Measurements from ENCODE around the gene MYZAP.

Gene MYZAP

GRCh38 chr15:57657619-57658018, 65.9 kb downstream of the MYZAP start:
- Histone ChIP-seq H2BK12ac (ENCODE audit: low read length in 2 of 2) (no peak overlapping the region), H3K4me3 (ENCODE audit: insufficient read depth in 1 of 2, low read depth in 1 of 2, low read length in 2 of 2) (no peak overlapping the region), H3K4me1 (ENCODE audit: control insufficient read depth, insufficient read depth, low read depth, low read length) (peaks cover 5% of the 10 kb centered on the region), H2BK5ac (ENCODE audit: low read depth, low read length, poor library complexity, severe bottlenecking) (no peak overlapping the region), H3K27ac (ENCODE audit: low read length, poor library complexity, severe bottlenecking) (no peak overlapping the region), H3K18ac (ENCODE audit: low read depth in 1 of 2, low read length in 2 of 2) (no peak overlapping the region), H3K23ac (ENCODE audit: low read length in 2 of 2) (no peak overlapping the region), H4K91ac (ENCODE audit: low read length) (no peak overlapping the region), H3K36me3 (ENCODE audit: control insufficient read depth in 1 of 2, insufficient read depth in 2 of 2, low read depth in 1 of 2, low read length in 2 of 2) (no peaks in the 10 kb centered on the region), H3K4ac (ENCODE audit: low read depth in 1 of 2, low read length in 2 of 2) (no peak overlapping the region), H4K8ac (ENCODE audit: low read length) (no peak overlapping the region), H3K27me3 (ENCODE audit: control insufficient read depth in 1 of 2, insufficient read depth in 1 of 2, low read length in 2 of 2) (no peaks in the 10 kb centered on the region), H3K9me3 (ENCODE audit: control insufficient read depth, low read length) (no peaks in the 10 kb centered on the region), H3K79me1 (replicated peaks; ENCODE audit: low read length, poor library complexity, severe bottlenecking) (no peaks in the 10 kb centered on the region), H3K4me2 (ENCODE audit: low read length, poor library complexity, severe bottlenecking) (no peak overlapping the region), H2AFZ (ENCODE audit: low read depth, low read length) (no peak overlapping the region), H2BK120ac (ENCODE audit: low read depth, low read length) (no peak overlapping the region), H2AK5ac (ENCODE audit: low read length, severe bottlenecking) (no peak overlapping the region), H2BK15ac (ENCODE audit: low read depth, poor library complexity, severe bottlenecking) (no peak overlapping the region), H3K9ac (ENCODE audit: low read length) (no peak overlapping the region), H3K14ac (ENCODE audit: low read length in 2 of 2) (no peak overlapping the region)
- no peak for DNase-seq
- 78% methylated on average over 1 of the region's 1 CpG for WGBS

DNA sequence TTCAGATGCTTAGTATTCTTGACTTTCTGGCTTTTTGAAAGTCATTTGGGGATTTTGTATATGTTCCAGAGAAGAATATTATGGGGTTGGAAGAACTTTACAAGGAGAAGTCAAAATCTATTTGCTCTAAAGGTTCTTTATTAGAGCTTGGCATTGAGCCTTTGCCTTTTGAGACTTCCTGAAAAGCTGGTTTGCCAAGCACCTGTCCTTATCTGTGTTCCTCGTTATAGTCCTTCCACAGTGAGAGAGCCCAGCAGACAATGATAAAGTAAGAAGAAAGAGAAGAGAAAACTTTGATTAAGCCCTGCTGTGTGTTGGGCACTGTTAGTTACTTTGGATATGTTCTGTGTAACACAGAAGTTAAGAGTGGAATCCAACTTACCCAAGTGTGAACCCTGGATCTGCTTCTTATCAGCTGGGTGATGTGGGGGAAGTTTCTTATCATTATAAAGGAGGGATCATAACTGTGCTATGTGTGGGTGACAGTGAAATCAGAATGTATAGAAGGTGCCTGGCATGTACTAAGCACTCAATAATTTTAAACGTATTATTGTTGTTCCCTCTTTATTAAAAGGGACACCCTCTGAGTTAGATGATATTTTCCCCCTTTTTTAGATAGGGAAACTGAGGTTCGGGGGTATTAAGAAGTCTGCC, 70.5 kb downstream of the MYZAP start:
- H3K27ac ChIP-seq (ENCODE audit: low read length, poor library complexity, severe bottlenecking), result no peak overlapping the region
- WGBS, result 81% methylated on average over 2 of the region's 3 CpGs
- no peak overlapping the region for H4K91ac ChIP-seq (ENCODE audit: low read length)
- H2BK15ac ChIP-seq (ENCODE audit: low read depth, poor library complexity, severe bottlenecking), result no peak overlapping the region
- H3K18ac ChIP-seq (ENCODE audit: low read depth in 1 of 2, low read length in 2 of 2), result no peak overlapping the region
- H3K4me2 ChIP-seq (ENCODE audit: low read length, poor library complexity, severe bottlenecking), result no peak overlapping the region
- no peak overlapping the region for H3K4ac ChIP-seq (ENCODE audit: low read depth in 1 of 2, low read length in 2 of 2)
- H4K8ac ChIP-seq (ENCODE audit: low read length), result no peak overlapping the region
- no peaks in the 10 kb centered on the region for H3K79me1 ChIP-seq (replicated peaks; ENCODE audit: low read length, poor library complexity, severe bottlenecking)
- no peak overlapping the region for H2BK120ac ChIP-seq (ENCODE audit: low read depth, low read length)
- no peaks in the 10 kb centered on the region for H3K27me3 ChIP-seq (ENCODE audit: control insufficient read depth in 1 of 2, insufficient read depth in 1 of 2, low read length in 2 of 2)
- DNase-seq, result no peak
- no peak overlapping the region for H2BK5ac ChIP-seq (ENCODE audit: low read depth, low read length, poor library complexity, severe bottlenecking)
- H3K9ac ChIP-seq (ENCODE audit: low read length), result no peak overlapping the region
- no peak overlapping the region for H2AK5ac ChIP-seq (ENCODE audit: low read length, severe bottlenecking)
- H3K14ac ChIP-seq (ENCODE audit: low read length in 2 of 2), result no peak overlapping the region
- H2BK12ac ChIP-seq (ENCODE audit: low read length in 2 of 2), result no peak overlapping the region
- no peak overlapping the region for H3K23ac ChIP-seq (ENCODE audit: low read length in 2 of 2)
- no peaks in the 10 kb centered on the region for H3K9me3 ChIP-seq (ENCODE audit: control insufficient read depth, low read length)
- no peak overlapping the region for H2AFZ ChIP-seq (ENCODE audit: low read depth, low read length)
- H3K4me3 ChIP-seq (ENCODE audit: insufficient read depth in 1 of 2, low read depth in 1 of 2, low read length in 2 of 2), result no peak overlapping the region
- no peaks in the 10 kb centered on the region for H3K36me3 ChIP-seq (ENCODE audit: control insufficient read depth in 1 of 2, insufficient read depth in 2 of 2, low read depth in 1 of 2, low read length in 2 of 2)
- peaks cover 5% of the 10 kb centered on the region for H3K4me1 ChIP-seq (ENCODE audit: control insufficient read depth, insufficient read depth, low read depth, low read length)

GRCh38 chr15:57662802-57663201, 71.1 kb downstream of the MYZAP start:
- H3K4ac ChIP-seq (ENCODE audit: low read depth in 1 of 2, low read length in 2 of 2), result no peak overlapping the region
- H2BK5ac ChIP-seq (ENCODE audit: low read depth, low read length, poor library complexity, severe bottlenecking), result no peak overlapping the region

DNA sequence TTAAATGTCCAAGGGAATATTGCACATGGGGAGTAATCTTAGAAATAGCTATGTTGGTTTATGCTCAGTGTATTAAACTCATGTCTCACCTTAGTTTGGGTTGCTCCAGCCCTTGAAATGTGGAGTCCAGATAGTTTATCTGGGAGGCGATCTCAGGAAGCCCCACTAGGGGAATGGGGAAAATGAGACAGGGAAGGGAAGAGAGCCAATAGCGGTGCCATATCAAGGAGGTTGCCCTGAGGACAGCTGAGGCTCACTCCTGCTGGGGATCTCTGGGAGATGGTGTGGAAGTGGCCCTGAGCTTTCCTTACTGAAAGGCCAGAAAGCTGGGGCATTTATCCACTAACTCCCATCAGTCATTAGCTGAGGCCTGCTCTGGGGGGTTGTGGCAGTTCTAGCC, 71.6 kb downstream of the MYZAP start:
- Histone ChIP-seq H3K14ac (ENCODE audit: low read length in 2 of 2) (no peak overlapping the region), H4K91ac (ENCODE audit: low read length) (no peak overlapping the region), H4K8ac (ENCODE audit: low read length) (no peak overlapping the region), H3K4me1 (ENCODE audit: control insufficient read depth, insufficient read depth, low read depth, low read length) (peaks cover 5% of the 10 kb centered on the region), H3K27ac (ENCODE audit: low read length, poor library complexity, severe bottlenecking) (no peak overlapping the region), H3K18ac (ENCODE audit: low read depth in 1 of 2, low read length in 2 of 2) (no peak overlapping the region), H2BK15ac (ENCODE audit: low read depth, poor library complexity, severe bottlenecking) (no peak overlapping the region), H2AFZ (ENCODE audit: low read depth, low read length) (no peak overlapping the region), H2BK12ac (ENCODE audit: low read length in 2 of 2) (no peak overlapping the region), H3K4ac (ENCODE audit: low read depth in 1 of 2, low read length in 2 of 2) (no peak overlapping the region), H3K9me3 (ENCODE audit: control insufficient read depth, low read length) (no peaks in the 10 kb centered on the region), H3K23ac (ENCODE audit: low read length in 2 of 2) (no peak overlapping the region), H3K27me3 (ENCODE audit: control insufficient read depth in 1 of 2, insufficient read depth in 1 of 2, low read length in 2 of 2) (no peaks in the 10 kb centered on the region), H3K4me3 (ENCODE audit: insufficient read depth in 1 of 2, low read depth in 1 of 2, low read length in 2 of 2) (no peak overlapping the region), H2AK5ac (ENCODE audit: low read length, severe bottlenecking) (no peak overlapping the region), H3K36me3 (ENCODE audit: control insufficient read depth in 1 of 2, insufficient read depth in 2 of 2, low read depth in 1 of 2, low read length in 2 of 2) (no peaks in the 10 kb centered on the region), H2BK5ac (ENCODE audit: low read depth, low read length, poor library complexity, severe bottlenecking) (no peak overlapping the region), H3K9ac (ENCODE audit: low read length) (no peak overlapping the region), H3K79me1 (replicated peaks; ENCODE audit: low read length, poor library complexity, severe bottlenecking) (no peaks in the 10 kb centered on the region), H3K4me2 (ENCODE audit: low read length, poor library complexity, severe bottlenecking) (no peak overlapping the region), H2BK120ac (ENCODE audit: low read depth, low read length) (no peak overlapping the region)
- 85% methylated on average over 2 of the region's 2 CpGs for WGBS
- no peak for DNase-seq

More at GRCh38 chr15:57662802-57663201, 71.1 kb downstream of the MYZAP start:
- H3K4me3 ChIP-seq (ENCODE audit: insufficient read depth in 1 of 2, low read depth in 1 of 2, low read length in 2 of 2), result no peak overlapping the region
- no peak overlapping the region for H2BK120ac ChIP-seq (ENCODE audit: low read depth, low read length)
- H2AFZ ChIP-seq (ENCODE audit: low read depth, low read length), result no peak overlapping the region
- peaks cover 5% of the 10 kb centered on the region for H3K4me1 ChIP-seq (ENCODE audit: control insufficient read depth, insufficient read depth, low read depth, low read length)
- H3K36me3 ChIP-seq (ENCODE audit: control insufficient read depth in 1 of 2, insufficient read depth in 2 of 2, low read depth in 1 of 2, low read length in 2 of 2), result no peaks in the 10 kb centered on the region
- no peak overlapping the region for H3K14ac ChIP-seq (ENCODE audit: low read length in 2 of 2)
- no peak overlapping the region for H3K9ac ChIP-seq (ENCODE audit: low read length)
- H2AK5ac ChIP-seq (ENCODE audit: low read length, severe bottlenecking), result no peak overlapping the region
- H3K23ac ChIP-seq (ENCODE audit: low read length in 2 of 2), result no peak overlapping the region
- no peak overlapping the region for H2BK15ac ChIP-seq (ENCODE audit: low read depth, poor library complexity, severe bottlenecking)
- H3K27me3 ChIP-seq (ENCODE audit: control insufficient read depth in 1 of 2, insufficient read depth in 1 of 2, low read length in 2 of 2), result no peaks in the 10 kb centered on the region
- no peak overlapping the region for H3K4me2 ChIP-seq (ENCODE audit: low read length, poor library complexity, severe bottlenecking)
- no peak overlapping the region for H4K91ac ChIP-seq (ENCODE audit: low read length)
- no peak overlapping the region for H3K27ac ChIP-seq (ENCODE audit: low read length, poor library complexity, severe bottlenecking)
- WGBS, result 82% methylated on average over 1 of the region's 1 CpG
- no peaks in the 10 kb centered on the region for H3K79me1 ChIP-seq (replicated peaks; ENCODE audit: low read length, poor library complexity, severe bottlenecking)
- no peak for DNase-seq
- H3K9me3 ChIP-seq (ENCODE audit: control insufficient read depth, low read length), result no peaks in the 10 kb centered on the region
- H2BK12ac ChIP-seq (ENCODE audit: low read length in 2 of 2), result no peak overlapping the region
- H4K8ac ChIP-seq (ENCODE audit: low read length), result no peak overlapping the region
- no peak overlapping the region for H3K18ac ChIP-seq (ENCODE audit: low read depth in 1 of 2, low read length in 2 of 2)

Measured in mesenchymal stem cell (in vitro differentiated cells and primary cell).